NCI-H2196 treated with DMSO at 0.1 percent for 48 hours (cell line): ENCODE results near the gene DOC2A.
A peak's percentile ranks its signal among the peaks of the same experiment; 100 is the strongest.
"Not testable (repeated sequence)": the region's sequence is repeated elsewhere in the genome, so short reads cannot be mapped to it uniquely, and the experiment has no call there.

ENCODE experiments used
- DNase-seq: peaks from one replicate; lab custom pipeline; 2025; ENCODE audit not compliant: unreplicated experiment; lab: John Stamatoyannopoulos, UW

Gene DOC2A

DNA sequence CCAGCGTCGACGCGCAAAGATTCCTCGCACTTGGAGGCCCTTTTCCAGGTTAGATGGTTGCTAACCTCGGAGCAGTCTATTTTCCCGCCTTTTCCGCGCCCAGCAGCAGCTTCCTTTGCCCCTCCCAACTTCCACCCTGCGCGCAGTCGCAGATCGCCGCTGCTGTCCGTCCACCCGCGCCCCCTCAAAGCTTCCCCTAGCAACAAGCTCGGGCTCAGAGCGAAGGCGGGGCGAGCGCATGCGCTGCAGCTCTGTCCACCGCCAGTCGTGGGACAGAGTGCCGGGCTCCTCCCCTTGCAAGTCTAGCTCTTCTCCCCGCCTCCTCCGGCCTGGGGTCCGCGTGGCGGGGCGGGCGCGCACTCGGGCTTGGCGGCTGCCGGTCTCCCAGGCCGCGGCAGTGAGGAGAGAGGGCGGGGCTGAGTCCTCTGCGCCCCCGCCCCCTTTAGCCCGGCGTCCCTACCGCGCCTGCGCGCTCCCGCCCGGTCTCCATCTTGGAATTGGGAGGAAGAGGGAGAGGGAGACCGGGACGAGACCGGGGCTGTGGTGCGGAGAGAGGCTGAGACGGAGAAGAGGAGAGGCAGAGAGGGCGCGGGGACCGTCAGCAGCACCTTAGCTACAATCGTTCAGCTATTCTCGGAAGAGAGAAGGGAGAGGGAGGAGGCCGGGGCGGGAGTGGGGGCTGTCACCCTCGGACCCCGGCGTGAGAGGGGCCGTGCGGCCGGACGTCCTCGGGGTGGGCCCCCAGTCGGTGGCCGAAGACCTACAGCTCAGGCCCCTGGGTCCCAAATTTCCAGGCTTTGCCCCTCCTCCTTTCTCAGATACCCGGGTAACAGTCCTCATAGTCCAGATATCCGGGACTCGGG is 37.2 kb downstream of the DOC2A start, which contains the start of gene TAOK2:
TSS of gene TAOK2 (plus strand) at position 485 of the 863 bp plus-strand sequence. CDS start 3,905 bp downstream, outside the sequence.
- DNase-seq: peak; percentile 99

DNA sequence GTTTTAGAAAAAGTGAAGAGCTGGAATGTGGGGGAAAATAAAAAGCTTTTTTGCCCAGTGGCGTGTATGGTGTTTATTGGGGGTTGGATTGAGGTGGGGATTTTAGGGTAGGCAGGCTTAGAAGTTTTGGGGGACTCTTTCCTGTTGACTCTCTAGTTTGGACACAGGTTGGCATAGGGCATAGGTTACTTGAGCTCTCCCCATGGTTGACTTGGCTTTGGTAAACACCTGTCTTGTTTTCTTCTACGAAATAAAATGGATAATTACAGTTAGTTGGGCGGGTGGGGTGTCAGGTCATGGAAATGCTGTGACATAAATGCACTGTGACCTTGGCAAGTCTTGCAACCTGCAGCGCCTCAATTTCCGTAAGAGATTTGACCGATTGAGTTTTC is 37.8 kb downstream of the DOC2A start:
- DNase-seq: peak; percentile 35

- DNase-seq: no peak
Observed at GRCh38 chr16:29972500-29972899, 38.3 kb downstream of the DOC2A start.

DNA sequence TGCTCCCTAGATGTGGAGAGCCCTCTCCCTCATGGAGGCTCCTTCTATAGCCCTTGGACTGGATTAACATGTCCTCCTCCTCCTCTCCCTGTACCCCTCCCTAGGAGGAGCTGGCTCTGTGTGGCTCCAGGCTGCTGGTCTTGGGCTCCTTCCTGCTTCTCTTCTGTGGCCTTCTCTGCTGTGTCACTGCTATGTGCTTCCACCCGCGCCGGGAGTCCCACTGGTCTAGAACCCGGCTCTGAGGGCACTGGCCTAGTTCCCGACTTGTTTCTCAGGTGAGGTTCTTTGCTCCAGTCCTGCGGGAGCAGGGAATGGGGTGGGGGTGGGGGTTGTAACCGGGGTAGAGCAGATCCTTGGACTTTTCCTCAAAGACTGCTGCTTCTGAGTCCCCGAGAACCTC is 39.5 kb downstream of the DOC2A start:
- no peak for DNase-seq

- no peak for DNase-seq
Observed at GRCh38 chr16:29968205-29968604, 42.6 kb downstream of the DOC2A start.

DNA sequence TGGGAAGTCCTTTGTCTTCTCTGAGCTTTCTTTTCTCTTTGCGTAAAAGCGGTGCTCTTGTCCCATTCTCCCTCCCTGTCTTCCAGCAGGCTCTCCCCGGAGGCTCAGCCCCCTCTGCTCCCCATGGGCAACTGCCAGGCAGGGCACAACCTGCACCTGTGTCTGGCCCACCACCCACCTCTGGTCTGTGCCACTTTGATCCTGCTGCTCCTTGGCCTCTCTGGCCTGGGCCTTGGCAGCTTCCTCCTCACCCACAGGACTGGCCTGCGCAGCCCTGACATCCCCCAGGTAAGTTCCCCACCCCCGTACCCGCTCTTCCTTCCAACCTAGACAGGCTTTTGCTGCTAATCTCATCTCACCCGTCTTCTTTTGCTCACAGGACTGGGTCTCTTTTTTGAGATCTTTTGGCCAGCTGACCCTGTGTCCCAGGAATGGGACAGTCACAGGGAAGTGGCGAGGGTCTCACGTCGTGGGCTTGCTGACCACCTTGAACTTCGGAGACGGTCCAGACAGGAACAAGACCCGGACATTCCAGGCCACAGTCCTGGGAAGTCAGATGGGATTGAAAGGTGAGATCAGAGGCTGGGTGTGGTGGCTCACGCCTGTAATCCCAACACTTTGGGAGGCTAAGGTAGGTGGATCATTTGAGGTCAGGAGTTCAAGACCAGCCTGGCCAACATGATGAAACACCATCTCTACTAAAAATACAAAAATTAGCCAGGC is 47.6 kb downstream of the DOC2A start:
- no peak for DNase-seq

GRCh38 chr16:29962344-29962994 is 48.4 kb downstream of the DOC2A start:
- no peak for DNase-seq

GRCh38 chr16:29961479-29962343 is 49.1 kb downstream of the DOC2A start, which contains the start of gene TMEM219:
Gene TMEM219, plus strand, starts transcription at chr16:29962079. Its CDS starts 1,065 bp downstream, at chr16:29963144.
- DNase-seq: peak; percentile 70

GRCh38 chr16:29961127-29961478 is 49.7 kb downstream of the DOC2A start:
- no peak for DNase-seq

GRCh38 chr16:29959821-29960220 is 51.0 kb downstream of the DOC2A start:
- DNase-seq: not testable (repeated sequence)

- DNase-seq: no peak
Observed at GRCh38 chr16:29959293-29959692, 51.5 kb downstream of the DOC2A start.

DNA sequence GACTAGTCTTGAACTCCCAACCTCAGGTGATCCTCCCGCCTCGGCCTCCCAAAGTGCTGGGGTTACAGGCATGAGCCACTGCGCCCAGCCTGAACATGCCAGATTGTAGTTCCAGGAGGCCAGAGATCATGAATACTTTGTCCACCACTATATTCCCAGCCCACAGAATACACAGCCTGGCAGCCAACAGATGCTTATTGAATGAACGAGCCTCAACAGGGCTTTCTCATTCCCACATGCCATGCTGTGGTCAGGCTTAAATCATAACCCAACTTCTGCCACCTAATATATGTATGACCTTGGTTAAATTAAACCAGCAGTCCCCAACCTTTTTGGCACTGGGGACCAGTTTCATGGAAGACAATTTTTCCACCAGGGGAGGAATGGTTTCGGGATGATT is 52.1 kb downstream of the DOC2A start:
- no peak for DNase-seq
